ENCODE results near the gene RNF208. TPM values are rescaled to one million over a fixed set of nuclear protein-coding genes. Genes with fewer than 3 reads are reported as not detected.

Gene RNF208
- polyA plus RNA-seq, 1 of the 3 experiments (the other 2 are of a cell fraction) = 2.7 TPM

- Histone ChIP-seq H4K20me1 (ENCODE audit: insufficient read depth) (no peaks in the 10 kb centered on the region), H3K9ac (no peak overlapping the region), H3K79me2 (ENCODE audit: insufficient read depth) (no peaks in the 10 kb centered on the region), H3K4me1 (ENCODE audit: control insufficient read depth in 1 of 2, insufficient read depth in 2 of 2, low read depth in 1 of 2, low read length in 1 of 2) (peaks cover under 1 to 5% of the 10 kb centered on the region in 2 experiments; a peak in 1 of 4 replicates), H3K27me3 (ENCODE audit: insufficient read depth) (no peaks in the 10 kb centered on the region), H3K9me3 (no peaks in the 10 kb centered on the region), H3K4me3 (ENCODE audit: low read depth in 2 of 2, low read length in 1 of 2) (no peak overlapping the region), H3K27ac (ENCODE audit: low read depth in 2 of 2, low read length in 1 of 2) (no peak overlapping the region), H3K9me2 (no peaks in the 10 kb centered on the region), H3K4me2 (no peak overlapping the region), H3K36me3 (replicated peaks in 1 of 2; ENCODE audit: control insufficient read depth in 1 of 2, insufficient read depth in 2 of 2, low read length in 1 of 2) (peaks cover 0 to 14% of the 10 kb centered on the region in 2 experiments), H2AFZ (ENCODE audit: low read depth) (no peak overlapping the region), H3F3A (replicated peaks; ENCODE audit: insufficient read depth) (no peaks in the 10 kb centered on the region)
- WGBS (ENCODE audit: low lambda C conversion rate) = 84% methylated on average over 20 of the region's 36 CpGs
- POLR2A ChIA-PET = interaction anchor here (1.7 kb wide), 1 partner anchor 10 kb away, joined by 3 read pairs; no protein-coding TSS in a partner anchor
- DNase-seq = no peak
- CTCF ChIA-PET = interaction anchor here (0.9 kb wide), 1 partner anchor 188 kb away, joined by 3 read pairs; no protein-coding TSS in a partner anchor
- TF ChIP-seq ELF1 (IDR thresholded peaks at IDR 0.05) (no peak), FOSL2 (IDR thresholded peaks at IDR 0.05; ENCODE audit: borderline replicate concordance, low read depth) (no peak), NFIC (IDR thresholded peaks at IDR 0.05; ENCODE audit: borderline replicate concordance) (no peak)
Observed at GRCh38 chr9:137217276-137218211, 4.5 kb downstream of the RNF208 start.

- Histone ChIP-seq H4K20me1 (ENCODE audit: insufficient read depth) (no peaks in the 10 kb centered on the region), H3K4me1 (ENCODE audit: control insufficient read depth in 1 of 2, insufficient read depth in 2 of 2, low read depth in 1 of 2, low read length in 1 of 2) (peaks cover 0 to 5% of the 10 kb centered on the region in 2 experiments; a peak in 1 of 4 replicates), H2AFZ (ENCODE audit: low read depth) (no peak overlapping the region), H3K4me2 (no peak overlapping the region), H3K4me3 (ENCODE audit: low read depth in 2 of 2, low read length in 1 of 2) (no peak overlapping the region), H3F3A (replicated peaks; ENCODE audit: insufficient read depth) (no peaks in the 10 kb centered on the region), H3K9me2 (no peaks in the 10 kb centered on the region), H3K79me2 (ENCODE audit: insufficient read depth) (no peaks in the 10 kb centered on the region), H3K9ac (no peak overlapping the region), H3K27me3 (ENCODE audit: insufficient read depth) (no peaks in the 10 kb centered on the region), H3K36me3 (replicated peaks in 1 of 2; ENCODE audit: control insufficient read depth in 1 of 2, insufficient read depth in 2 of 2, low read length in 1 of 2) (peaks cover 0 to 14% of the 10 kb centered on the region in 2 experiments), H3K27ac (ENCODE audit: low read depth in 2 of 2, low read length in 1 of 2) (no peak overlapping the region), H3K9me3 (no peaks in the 10 kb centered on the region)
- POLR2A ChIA-PET = interaction anchor here (1.7 kb wide), 1 partner anchor 9 kb away, joined by 3 read pairs; no protein-coding TSS in a partner anchor
- WGBS (ENCODE audit: low lambda C conversion rate) = 95% methylated on average over 16 of the region's 30 CpGs
- TF ChIP-seq MEF2A (IDR thresholded peaks at IDR 0.05; ENCODE audit: borderline replicate concordance, low read depth) = no peak
- no peak for TF ChIP-seq RCOR1 (IDR thresholded peaks at IDR 0.05; ENCODE audit: low read length)
- no peak for TF ChIP-seq TAF1 (IDR thresholded peaks at IDR 0.05; ENCODE audit: borderline replicate concordance, low read depth, low read length)
- TF ChIP-seq GATA2 (CRISPR knock-in tag; IDR thresholded peaks at IDR 0.05) = no peak
- no peak for TF ChIP-seq JUND (IDR thresholded peaks at IDR 0.05)
- TF ChIP-seq TCF12 (IDR thresholded peaks at IDR 0.05) = no peak
- no peak for TF ChIP-seq FOXM1 (IDR thresholded peaks at IDR 0.05; ENCODE audit: low read depth)
- no peak for TF ChIP-seq SIN3A (IDR thresholded peaks at IDR 0.05; ENCODE audit: borderline replicate concordance, low read depth, low read length)
- no peak for TF ChIP-seq RXRA (IDR thresholded peaks at IDR 0.05; ENCODE audit: borderline replicate concordance, low read depth)
- no peak for TF ChIP-seq ZBTB33 (IDR thresholded peaks at IDR 0.05; ENCODE audit: borderline replicate concordance, low read depth)
- TF ChIP-seq FOSL2 (IDR thresholded peaks at IDR 0.05; ENCODE audit: borderline replicate concordance, low read depth) = no peak
- no peak for TF ChIP-seq EP300 (IDR thresholded peaks at IDR 0.05; ENCODE audit: borderline replicate concordance in 1 of 2, low read depth in 1 of 2, low read length in 1 of 2)
- no peak for TF ChIP-seq CHD2 (IDR thresholded peaks at IDR 0.05; ENCODE audit: low read length, partially characterized antibody)
- TF ChIP-seq, protein P1, sequence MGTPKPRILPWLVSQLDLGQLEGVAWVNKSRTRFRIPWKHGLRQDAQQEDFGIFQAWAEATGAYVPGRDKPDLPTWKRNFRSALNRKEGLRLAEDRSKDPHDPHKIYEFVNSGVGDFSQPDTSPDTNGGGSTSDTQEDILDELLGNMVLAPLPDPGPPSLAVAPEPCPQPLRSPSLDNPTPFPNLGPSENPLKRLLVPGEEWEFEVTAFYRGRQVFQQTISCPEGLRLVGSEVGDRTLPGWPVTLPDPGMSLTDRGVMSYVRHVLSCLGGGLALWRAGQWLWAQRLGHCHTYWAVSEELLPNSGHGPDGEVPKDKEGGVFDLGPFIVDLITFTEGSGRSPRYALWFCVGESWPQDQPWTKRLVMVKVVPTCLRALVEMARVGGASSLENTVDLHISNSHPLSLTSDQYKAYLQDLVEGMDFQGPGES (IDR thresholded peaks at IDR 0.05; ENCODE audit: low read depth, low read length) = no peak
- TF ChIP-seq REST (IDR thresholded peaks at IDR 0.05; ENCODE audit: low read depth, low read length) = no peak
- no peak for TF ChIP-seq YY1 (IDR thresholded peaks at IDR 0.05; ENCODE audit: low read depth)
- no peak for TF ChIP-seq ELF1 (IDR thresholded peaks at IDR 0.05)
- no peak for TF ChIP-seq NFIC (IDR thresholded peaks at IDR 0.05; ENCODE audit: borderline replicate concordance)
- DNase-seq = no peak
- CTCF ChIA-PET = interaction anchor here (0.6 to 1.5 kb wide), 4 partner anchors 9 to 20 kb away, joined by 3 to 7 read pairs (median 3); partner anchors contain the start of gene RNF224
Observed at GRCh38 chr9:137216188-137216965, 5.7 kb downstream of the RNF208 start.

Data from SK-N-SH (cell line).